Measurements from ENCODE around the gene MRPL41.
"Not testable (repeated sequence)": the region's sequence is repeated elsewhere in the genome, so short reads cannot be mapped to it uniquely, and the experiment has no call there.

DNA sequence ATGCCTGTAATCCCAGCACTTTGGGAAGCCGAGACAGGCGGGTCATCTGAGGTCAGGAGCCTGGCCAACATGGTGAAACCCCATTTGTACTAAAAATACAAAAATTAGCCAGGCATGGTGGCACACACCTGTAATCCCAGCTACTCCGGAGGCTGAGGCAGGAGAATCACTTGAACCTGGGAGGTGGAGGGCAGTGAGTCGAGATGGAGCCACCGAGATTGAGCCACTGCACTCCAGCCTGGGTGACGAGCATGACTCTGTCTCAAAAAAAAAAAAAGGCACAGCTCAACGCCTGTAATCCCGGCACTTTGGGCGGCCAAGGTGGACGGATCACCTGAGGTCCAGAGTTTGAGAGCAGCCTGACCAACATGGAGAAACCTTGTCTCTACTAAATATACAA is 2.0 kb downstream of the MRPL41 start:
- TF ChIP-seq, protein P1, sequence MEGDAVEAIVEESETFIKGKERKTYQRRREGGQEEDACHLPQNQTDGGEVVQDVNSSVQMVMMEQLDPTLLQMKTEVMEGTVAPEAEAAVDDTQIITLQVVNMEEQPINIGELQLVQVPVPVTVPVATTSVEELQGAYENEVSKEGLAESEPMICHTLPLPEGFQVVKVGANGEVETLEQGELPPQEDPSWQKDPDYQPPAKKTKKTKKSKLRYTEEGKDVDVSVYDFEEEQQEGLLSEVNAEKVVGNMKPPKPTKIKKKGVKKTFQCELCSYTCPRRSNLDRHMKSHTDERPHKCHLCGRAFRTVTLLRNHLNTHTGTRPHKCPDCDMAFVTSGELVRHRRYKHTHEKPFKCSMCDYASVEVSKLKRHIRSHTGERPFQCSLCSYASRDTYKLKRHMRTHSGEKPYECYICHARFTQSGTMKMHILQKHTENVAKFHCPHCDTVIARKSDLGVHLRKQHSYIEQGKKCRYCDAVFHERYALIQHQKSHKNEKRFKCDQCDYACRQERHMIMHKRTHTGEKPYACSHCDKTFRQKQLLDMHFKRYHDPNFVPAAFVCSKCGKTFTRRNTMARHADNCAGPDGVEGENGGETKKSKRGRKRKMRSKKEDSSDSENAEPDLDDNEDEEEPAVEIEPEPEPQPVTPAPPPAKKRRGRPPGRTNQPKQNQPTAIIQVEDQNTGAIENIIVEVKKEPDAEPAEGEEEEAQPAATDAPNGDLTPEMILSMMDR (conservative IDR thresholded peaks at IDR 0.05; ENCODE audit: low read length) = not testable (repeated sequence)
- TF ChIP-seq EZH2phosphoT487 (IDR thresholded peaks at IDR 0.05; ENCODE audit: borderline replicate concordance) = not testable (repeated sequence)

Measured in Loucy (cell line).